Trophoblast cell (in vitro differentiated cells and primary cell): Measurements from ENCODE around the gene MLLT10.

Experiments used
- DNase-seq, 2 donors: peaks; one replicate each; pipeline ENCODE4 v3.0.0-alpha.2; 2016
- H2AFZ ChIP-seq: 2 replicates; pipeline ENCODE4 v1.6.1; 2013; ENCODE audit warnings: low read length, moderate library complexity, mild to moderate bottlenecking; ENCODE audit not compliant: insufficient read depth, poor library complexity
- H2AK5ac ChIP-seq: 2 replicates; pipeline ENCODE4 v1.6.1; 2013; ENCODE audit warnings: mild to moderate bottlenecking, low read length
- H2BK120ac ChIP-seq: 2 replicates; pipeline ENCODE4 v1.6.1; 2013; ENCODE audit warnings: low read length, mild to moderate bottlenecking, moderate library complexity; ENCODE audit not compliant: insufficient read depth, poor library complexity
- H2BK12ac ChIP-seq: 2 replicates; pipeline ENCODE4 v1.6.1; 2013; ENCODE audit warnings: mild to moderate bottlenecking, low read length, moderate library complexity
- H2BK5ac ChIP-seq: 2 replicates; pipeline ENCODE4 v1.6.1; 2013; ENCODE audit warnings: low read length, low read depth, moderate library complexity, mild to moderate bottlenecking; ENCODE audit not compliant: poor library complexity
- H3K14ac ChIP-seq: 2 replicates; pipeline ENCODE4 v1.6.1; 2013; ENCODE audit warnings: mild to moderate bottlenecking, low read length
- H3K18ac ChIP-seq: 2 replicates; pipeline ENCODE4 v1.6.1; 2013; ENCODE audit warnings: mild to moderate bottlenecking, low read length
- H3K23ac ChIP-seq: 2 replicates; pipeline ENCODE4 v1.6.1; 2013; ENCODE audit warnings: low read length
- H3K27ac ChIP-seq: 2 replicates; pipeline ENCODE4 v1.5.1; 2013; ENCODE audit warnings: low read depth, mild to moderate bottlenecking, inconsistent platforms, low read length, moderate library complexity
- H3K27me3 ChIP-seq: 2 replicates; pipeline ENCODE4 v1.6.1; 2013; ENCODE audit warnings: inconsistent platforms, mild to moderate bottlenecking, low read length, moderate library complexity; ENCODE audit not compliant: insufficient read depth
- H3K36me3 ChIP-seq, 2 experiments: 1 replicate in 1 of 2; 2 replicates in 1 of 2; pipeline ENCODE4 v1.6.1; 2013; ENCODE audit warnings: low read length in 2 of 2, mild to moderate bottlenecking in 2 of 2, moderate library complexity in 1 of 2; ENCODE audit not compliant: insufficient read depth in 2 of 2, control insufficient read depth in 1 of 2
- H3K4ac ChIP-seq: 2 replicates; pipeline ENCODE4 v1.6.1; 2013; ENCODE audit warnings: low read depth, mild to moderate bottlenecking, low read length, moderate library complexity
- H3K4me1 ChIP-seq, 2 experiments: 1 replicate in 1 of 2; 2 replicates in 1 of 2; pipeline ENCODE4 v1.6.1; 2013; ENCODE audit warnings: low read length in 2 of 2, mild to moderate bottlenecking in 2 of 2, moderate library complexity in 1 of 2; ENCODE audit not compliant: insufficient read depth in 2 of 2, control insufficient read depth in 1 of 2
- H3K4me2 ChIP-seq: 2 replicates; pipeline ENCODE4 v1.6.1; 2013; ENCODE audit warnings: inconsistent platforms, mild to moderate bottlenecking, low read length, moderate library complexity
- H3K4me3 ChIP-seq: 2 replicates; pipeline ENCODE4 v1.5.1; 2013; ENCODE audit warnings: mild to moderate bottlenecking, low read depth, low read length, inconsistent platforms
- H3K79me1 ChIP-seq: one replicate; pipeline ENCODE4 v1.6.1; 2013; ENCODE audit warnings: low read length
- H3K79me2 ChIP-seq: 2 replicates; pipeline ENCODE4 v1.6.1; 2013; ENCODE audit warnings: low read length, mild to moderate bottlenecking; ENCODE audit not compliant: control insufficient read depth, insufficient read depth, poor library complexity
- H3K9ac ChIP-seq: 2 replicates; pipeline ENCODE4 v1.6.1; 2013; ENCODE audit warnings: mild to moderate bottlenecking, low read length
- H3K9me3 ChIP-seq: 2 replicates; pipeline ENCODE4 v1.6.1; 2013; ENCODE audit warnings: low read depth, mild to moderate bottlenecking, control low read depth, inconsistent platforms, low read length; ENCODE audit not compliant: insufficient read depth
- H4K12ac ChIP-seq: 2 replicates; pipeline ENCODE4 v1.6.1; 2013; ENCODE audit warnings: low read depth, mild to moderate bottlenecking, low read length, moderate library complexity
- H4K8ac ChIP-seq: 2 replicates; pipeline ENCODE4 v1.6.1; 2013; ENCODE audit warnings: low read depth, mild to moderate bottlenecking, low read length, moderate library complexity
- H4K91ac ChIP-seq: one replicate; pipeline ENCODE4 v1.6.1; 2013; ENCODE audit warnings: low read depth, mild to moderate bottlenecking, low read length, moderate library complexity
- WGBS: extraction: QIAGEN DNeasy Blood & Tissue Kit; methylation state at CpG from one replicate; pipeline ENCODE4 v1.1.7; 2013; ENCODE audit warnings: missing lambda C conversion rate; ENCODE audit not compliant: insufficient read length, insufficient coverage; ENCODE audit errors: extremely low coverage; 5-methylcytosine and 5-hydroxymethylcytosine counted together

The MLLT10 gene

DNA sequence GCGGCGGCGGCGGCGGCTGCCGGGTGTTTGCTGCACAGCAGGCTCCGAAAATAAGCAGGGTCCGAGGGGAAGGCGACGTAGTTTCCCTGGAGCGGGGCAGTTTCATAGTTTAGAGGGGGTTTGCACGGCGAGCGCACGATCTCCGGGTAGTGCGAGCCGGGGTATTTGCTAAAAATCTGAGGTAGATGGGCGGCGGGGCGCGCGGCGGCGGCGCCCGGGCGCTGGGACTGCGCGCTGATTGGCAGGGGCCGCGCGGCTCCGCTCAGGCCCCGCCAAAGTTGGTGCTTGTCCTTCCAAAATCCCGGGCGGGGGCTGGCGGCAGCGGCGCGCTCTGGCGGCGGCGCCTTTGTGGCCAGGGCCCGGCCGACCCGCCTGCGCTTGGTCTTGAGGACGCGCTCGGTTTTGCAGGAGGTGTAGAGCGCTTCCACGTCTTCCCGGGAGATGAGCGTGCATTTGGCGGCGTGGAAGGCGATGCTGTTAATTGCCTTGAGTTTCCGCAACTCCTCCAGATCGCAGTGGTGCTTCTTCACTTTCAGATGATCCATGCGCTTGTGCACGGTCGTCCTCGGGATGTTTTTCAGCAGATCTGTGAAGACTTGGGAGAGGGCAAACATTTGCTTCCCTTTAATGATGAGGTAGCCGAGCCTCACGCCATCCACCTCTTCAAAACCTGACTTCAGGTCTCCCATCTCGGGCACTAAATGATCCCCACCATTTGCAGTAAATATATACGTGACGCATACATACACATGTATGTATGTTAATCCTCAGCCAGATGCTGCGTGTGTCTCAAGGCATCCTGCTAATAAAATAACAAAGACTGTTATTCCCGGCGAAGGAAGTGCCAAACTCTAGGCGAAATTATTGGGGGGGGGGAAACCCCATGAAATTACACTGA is 16.6 kb upstream of the MLLT10 start:
- peak overlapping the region; percentile 95 for H3K18ac ChIP-seq
- H4K91ac ChIP-seq = peak overlapping the region; percentile 70
- peak overlapping the region; percentile 56 for H2BK120ac ChIP-seq
- peak overlapping the region; percentile 81 for H3K4me3 ChIP-seq
- H3K27ac ChIP-seq = peak overlapping the region; percentile 96
- peak overlapping the region; percentile 45 for H2AFZ ChIP-seq
- H3K14ac ChIP-seq = peak overlapping the region; percentile 90
- no peaks in the 10 kb centered on the region for H3K36me3 ChIP-seq
- peak overlapping the region; percentile 29 for H3K4ac ChIP-seq
- H4K12ac ChIP-seq = peak overlapping the region; percentile 92
- H3K79me2 ChIP-seq = peaks cover 13% of the 10 kb centered on the region
- DNase-seq = peak; percentile 42 to 70
- H3K9ac ChIP-seq = peak overlapping the region; percentile 88
- peak overlapping the region; percentile 48 for H3K23ac ChIP-seq
- H3K27me3 ChIP-seq = no peaks in the 10 kb centered on the region
- H3K79me1 ChIP-seq = peaks cover 38% of the 10 kb centered on the region
- H3K4me2 ChIP-seq = peak overlapping the region; percentile 95
- peak overlapping the region; percentile 85 for H2BK5ac ChIP-seq
- WGBS = no CpG with 5 or more reads among the region's 73 CpGs
- peak overlapping the region; percentile 72 for H4K8ac ChIP-seq
- peak overlapping the region; percentile 88 for H2BK12ac ChIP-seq
- peak overlapping the region; percentile 35 for H2AK5ac ChIP-seq
- H3K9me3 ChIP-seq = peaks cover 3% of the 10 kb centered on the region
- peaks cover 2 to 4% of the 10 kb centered on the region in 2 experiments for H3K4me1 ChIP-seq

DNA sequence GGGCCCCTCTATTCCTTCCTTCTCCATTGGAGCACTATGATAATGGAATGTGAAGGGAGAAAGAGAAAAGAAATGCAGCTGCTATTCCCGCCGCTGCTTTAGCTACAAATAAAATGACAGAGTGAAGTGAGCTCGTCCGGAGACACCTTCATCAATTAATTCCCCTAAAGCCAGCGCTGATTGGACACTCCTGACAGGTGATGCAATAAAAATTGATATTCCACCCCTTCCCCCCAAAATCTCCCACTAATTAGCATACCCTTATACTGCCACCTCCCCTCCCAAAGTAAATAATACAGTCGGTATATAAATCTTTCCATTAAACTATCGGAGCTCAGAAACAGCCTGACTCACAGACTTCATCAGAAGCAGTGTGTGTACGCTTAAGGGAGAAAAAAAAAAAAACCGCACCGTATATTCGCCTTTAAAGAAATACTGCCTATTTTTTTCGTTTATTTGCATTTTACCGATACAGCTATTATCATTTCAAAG is 15.8 kb upstream of the MLLT10 start:
- no peaks in the 10 kb centered on the region for H3K36me3 ChIP-seq
- WGBS = no CpG with 5 or more reads among the region's 13 CpGs
- no peak for DNase-seq
- no peak overlapping the region for H3K9ac ChIP-seq
- H3K4me1 ChIP-seq = peaks cover 2 to 4% of the 10 kb centered on the region in 2 experiments
- H3K27ac ChIP-seq = no peak overlapping the region
- no peak overlapping the region for H4K91ac ChIP-seq
- no peak overlapping the region for H2BK120ac ChIP-seq
- H3K27me3 ChIP-seq = no peaks in the 10 kb centered on the region
- H2AK5ac ChIP-seq = no peak overlapping the region
- no peak overlapping the region for H3K14ac ChIP-seq
- H3K79me1 ChIP-seq = peaks cover 38% of the 10 kb centered on the region
- peak overlapping the region; percentile 25 for H4K8ac ChIP-seq
- H3K4me3 ChIP-seq = no peak overlapping the region
- no peak overlapping the region for H2AFZ ChIP-seq
- no peak overlapping the region for H4K12ac ChIP-seq
- H3K79me2 ChIP-seq = peaks cover 13% of the 10 kb centered on the region
- H3K23ac ChIP-seq = no peak overlapping the region
- H3K4me2 ChIP-seq = peak overlapping the region; percentile 95
- H3K9me3 ChIP-seq = peaks cover 3% of the 10 kb centered on the region
- H2BK5ac ChIP-seq = no peak overlapping the region
- H3K18ac ChIP-seq = no peak overlapping the region
- H2BK12ac ChIP-seq = peak overlapping the region; percentile 53
- H3K4ac ChIP-seq = peak overlapping the region; percentile 35

DNA sequence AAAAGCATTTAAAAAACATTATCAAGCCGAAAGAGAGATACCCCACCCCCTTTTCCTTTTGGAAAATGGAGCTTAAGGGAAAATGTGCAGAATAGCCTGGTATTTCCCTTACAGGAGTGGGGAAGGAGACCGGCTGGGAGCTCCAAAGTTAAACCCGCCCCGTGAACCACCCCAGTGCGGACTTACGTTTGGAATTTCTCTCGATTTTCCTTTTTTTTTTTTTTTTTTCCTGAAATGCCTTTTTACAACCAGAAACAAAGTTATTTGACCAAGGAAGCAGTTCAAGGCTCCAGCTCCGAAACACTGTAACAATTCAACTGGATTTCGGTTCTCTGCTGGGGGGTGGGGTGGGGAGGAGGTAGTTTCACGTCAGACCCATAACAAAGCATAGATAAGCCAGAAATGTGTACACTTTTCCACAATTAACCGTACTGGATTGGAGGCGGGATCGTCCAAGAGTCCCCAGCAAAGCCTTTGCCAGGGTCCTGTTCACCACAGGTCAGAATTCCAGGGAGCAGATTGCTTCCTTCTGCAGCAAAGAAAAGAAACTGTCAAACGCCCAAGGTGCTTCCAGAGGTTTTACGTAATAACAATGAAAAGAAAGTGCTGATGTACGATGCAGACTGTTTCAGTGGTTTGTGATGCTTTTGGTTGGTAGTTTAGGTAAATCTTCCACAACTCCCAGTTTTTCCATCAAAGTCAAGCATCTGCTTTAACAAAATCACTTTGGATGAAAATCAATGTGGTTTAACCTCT is 15.2 kb upstream of the MLLT10 start:
- H3K9ac ChIP-seq = no peak overlapping the region

DNA sequence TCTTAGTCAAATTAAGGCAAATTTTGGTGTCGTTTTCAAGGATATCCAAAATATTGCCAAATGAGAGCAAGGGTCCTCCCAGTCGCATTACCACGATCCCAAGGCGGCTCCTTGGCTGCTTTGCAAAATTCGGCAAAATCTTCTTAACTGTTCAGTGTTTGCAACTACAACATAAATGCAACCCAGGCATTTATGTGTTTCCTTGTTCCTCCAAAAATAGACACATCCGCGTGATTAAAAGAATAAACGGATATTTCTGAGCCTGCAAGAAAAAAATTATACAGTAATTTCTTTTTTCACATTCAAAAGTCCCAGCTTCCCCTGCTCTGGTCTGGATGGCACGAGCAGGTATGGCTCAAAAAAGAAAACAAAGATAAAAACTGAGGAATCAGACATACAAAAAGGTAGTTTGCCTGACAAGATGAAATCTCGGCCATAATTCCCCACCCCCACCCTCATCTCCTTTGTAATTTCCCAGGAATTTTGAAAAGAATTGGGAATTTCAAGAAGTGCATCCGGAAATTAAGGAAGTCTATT is 14.6 kb upstream of the MLLT10 start:
- Histone ChIP-seq H3K27ac (no peak overlapping the region), H4K8ac (peak overlapping the region; percentile 43), H3K23ac (no peak overlapping the region), H2AFZ (no peak overlapping the region), H3K9ac (no peak overlapping the region), H2AK5ac (no peak overlapping the region), H3K27me3 (no peaks in the 10 kb centered on the region), H3K14ac (no peak overlapping the region), H3K36me3 (no peaks in the 10 kb centered on the region), H3K79me1 (peaks cover 40% of the 10 kb centered on the region), H2BK5ac (no peak overlapping the region), H3K4me2 (peak overlapping the region; percentile 95), H4K91ac (peak overlapping the region; percentile 51), H3K9me3 (peaks cover 3% of the 10 kb centered on the region), H3K4me1 (peaks cover 2 to 4% of the 10 kb centered on the region in 2 experiments), H2BK120ac (peak overlapping the region; percentile 63), H3K4me3 (no peak overlapping the region), H3K18ac (no peak overlapping the region), H2BK12ac (no peak overlapping the region), H4K12ac (no peak overlapping the region), H3K4ac (no peak overlapping the region), H3K79me2 (peaks cover 13% of the 10 kb centered on the region)
- DNase-seq = no peak
- no CpG with 5 or more reads among the region's 11 CpGs for WGBS

More for the DNA sequence above, 15.2 kb upstream of the MLLT10 start:
- Histone ChIP-seq H3K36me3 (no peaks in the 10 kb centered on the region), H2AK5ac (no peak overlapping the region), H3K9me3 (peaks cover 3% of the 10 kb centered on the region), H2BK5ac (peak overlapping the region; percentile 69), H3K27ac (peak overlapping the region; percentile 52), H2BK120ac (peak overlapping the region; percentile 63), H3K23ac (no peak overlapping the region), H3K4me3 (no peak overlapping the region), H3K18ac (no peak overlapping the region), H3K4me1 (peaks cover 2 to 4% of the 10 kb centered on the region in 2 experiments), H4K12ac (no peak overlapping the region), H3K79me1 (peaks cover 40% of the 10 kb centered on the region), H3K4ac (peak overlapping the region; percentile 24), H2BK12ac (no peak overlapping the region), H3K14ac (peak overlapping the region; percentile 81), H3K4me2 (peak overlapping the region; percentile 95), H2AFZ (peak overlapping the region; percentile 10), H3K27me3 (no peaks in the 10 kb centered on the region), H3K79me2 (peaks cover 13% of the 10 kb centered on the region), H4K91ac (peak overlapping the region; percentile 32), H4K8ac (peak overlapping the region; percentile 76)
- no CpG with 5 or more reads among the region's 16 CpGs for WGBS
- peak in 1 of 2 donors; percentile 25 for DNase-seq
